SK-N-SH (cell line): ENCODE results near the gene CALML3. TPM values are rescaled to one million over a fixed set of nuclear protein-coding genes. Genes with fewer than 3 reads are reported as not detected.

Experiments used
- CTCF ChIA-PET: fragments of 300-600, 350-600 bp; formaldehyde crosslinking; extraction: SDS; loops from one replicate; lab custom pipeline; 2021; lab: Yijun Ruan, JAX
- POLR2A ChIA-PET: fragments of 350-600 bp; sonication (Branson Sonifier 250); formaldehyde crosslinking; extraction: SDS; loops from one replicate; lab custom pipeline; 2020; ENCODE audit warnings: antibody characterized with exemption, inconsistent platforms; lab: Yijun Ruan, JAX
- DNase-seq: peaks from one replicate; pipeline ENCODE4 v3.0.0; 2012
- H2AFZ ChIP-seq: fragments of 200-600 bp; sonication (generic); 2 replicates; pipeline ENCODE4 v1.8.1; 2016; ENCODE audit warnings: antibody characterized with exemption, mild to moderate bottlenecking, low read depth
- H3F3A ChIP-seq: fragments of 200-600 bp; sonication (generic); replicated peaks from 2 replicates; pipeline ENCODE3; 2016; ENCODE audit warnings: antibody characterized with exemption, mild to moderate bottlenecking; ENCODE audit not compliant: insufficient read depth
- H3K27ac ChIP-seq, 2 experiments: fragments of 200-500 bp in 1 of 2; fragments of 200-600 bp in 1 of 2; sonication (Bioruptor generic) in 1 of 2; sonication (generic), shearing (Covaris generic) in 1 of 2; 2 replicates each; pipeline versions ENCODE4 v1.5.1 to v1.6.1; 2014 to 2016; ENCODE audit warnings: low read depth in 2 of 2, inconsistent platforms in 1 of 2, low read length in 1 of 2, mild to moderate bottlenecking in 1 of 2, mixed read lengths in 1 of 2
- H3K27me3 ChIP-seq: fragments of 200-600 bp; sonication (generic), shearing (Covaris generic); 2 replicates; pipeline ENCODE4 v1.6.1; 2016; ENCODE audit warnings: mixed run types; ENCODE audit not compliant: insufficient read depth
- H3K36me3 ChIP-seq, 2 experiments: fragments of 200-500 bp in 1 of 2; fragments of 200-600 bp in 1 of 2; sonication (Bioruptor generic) in 1 of 2; sonication (generic) in 1 of 2; replicated peaks in 1 of 2; 2 replicates each; pipeline versions ENCODE3 to v1.5.1; 2014 to 2016; ENCODE audit warnings: low read length in 1 of 2, mild to moderate bottlenecking in 1 of 2; ENCODE audit not compliant: insufficient read depth in 2 of 2, control insufficient read depth in 1 of 2
- H3K4me1 ChIP-seq, 2 experiments: fragments of 200-500 bp in 1 of 2; fragments of 200-600 bp in 1 of 2; sonication (Bioruptor generic) in 1 of 2; sonication (generic), shearing (Covaris generic) in 1 of 2; 2 replicates each; pipeline versions ENCODE4 v1.5.1 to v1.6.1; 2014 to 2016; ENCODE audit warnings: low read depth in 1 of 2, low read length in 1 of 2, mixed run types in 1 of 2; ENCODE audit not compliant: insufficient read depth in 2 of 2, control insufficient read depth in 1 of 2
- H3K4me2 ChIP-seq: fragments of 200-600 bp; sonication (generic), shearing (Covaris generic); 2 replicates; pipeline ENCODE4 v1.6.1; 2017; ENCODE audit warnings: mixed run types
- H3K4me3 ChIP-seq, 2 experiments: fragments of 200-500 bp in 1 of 2; fragments of 200-600 bp in 1 of 2; sonication (Bioruptor generic) in 1 of 2; sonication (generic), shearing (Covaris generic) in 1 of 2; 2 replicates each; pipeline versions ENCODE4 v1.5.1 to v1.8.1; 2014 to 2016; ENCODE audit warnings: low read depth in 2 of 2, inconsistent platforms in 1 of 2, low read length in 1 of 2, mild to moderate bottlenecking in 1 of 2, mixed read lengths in 1 of 2, moderate library complexity in 1 of 2
- H3K79me2 ChIP-seq: fragments of 200-600 bp; sonication (generic); 2 replicates; pipeline ENCODE4 v1.8.1; 2017; ENCODE audit warnings: mild to moderate bottlenecking; ENCODE audit not compliant: insufficient read depth
- H3K9ac ChIP-seq: fragments of 200-600 bp; sonication (generic); 2 replicates; pipeline ENCODE4 v1.6.1; 2017; ENCODE audit warnings: mixed run types
- H3K9me2 ChIP-seq: fragments of 200-600 bp; sonication (generic); 2 replicates; pipeline ENCODE4 v1.6.1; 2017; ENCODE audit warnings: mixed run types
- H3K9me3 ChIP-seq: fragments of 200-600 bp; sonication (generic); 2 replicates; pipeline ENCODE4 v1.6.1; 2017; ENCODE audit warnings: mixed run types, mild to moderate bottlenecking, moderate library complexity
- H4K20me1 ChIP-seq: fragments of 200-600 bp; sonication (generic); 2 replicates; pipeline ENCODE4 v1.6.1; 2017; ENCODE audit warnings: mild to moderate bottlenecking, mixed run types; ENCODE audit not compliant: insufficient read depth
- CHD2 ChIP-seq: fragments of 150-350 bp; IDR thresholded peaks from 2 replicates; pipeline ENCODE4 v1.6.1; 2018; ENCODE audit warnings: low read length; ENCODE audit not compliant: partially characterized antibody
- GABPA ChIP-seq: IDR thresholded peaks from 2 replicates; pipeline ENCODE4 v1.4.0; 2012; ENCODE audit warnings: low read depth, mild to moderate bottlenecking
- TEAD4 ChIP-seq: IDR thresholded peaks from 2 replicates; pipeline ENCODE4 v1.4.0; 2012; ENCODE audit warnings: mild to moderate bottlenecking, borderline replicate concordance; ENCODE audit not compliant: insufficient read depth
- WGBS: methylation state at CpG from one replicate; pipeline ENCODE4 v1.1.6; 2017; ENCODE audit warnings: low lambda C conversion rate; 5-methylcytosine and 5-hydroxymethylcytosine counted together
- polyA plus RNA-seq, 3 experiments: library from polyadenylated mRNA; depleted of rRNA; stranded (reverse); fragments of >200 nt; gene quantifications; 2 replicates each; pipeline ENCODE4 v1.2.3, GENCODE V29; 2012
- TF ChIP-seq, protein P1 (sequence below): fragments of 150-350 bp; IDR thresholded peaks from 2 replicates; pipeline ENCODE4 v1.6.1; 2016; ENCODE audit warnings: mild to moderate bottlenecking, low read depth, low read length
- TF ChIP-seq, protein P2 (sequence below): IDR thresholded peaks from 2 replicates; pipeline ENCODE4 v1.4.0; 2012; ENCODE audit warnings: low read depth

CALML3 gene
- polyA plus RNA-seq, 1 of the 3 experiments (the other 2 are of a cell fraction): not detected

- Histone ChIP-seq H3K27ac (no peak overlapping the region), H3K9me2 (no peaks in the 10 kb centered on the region), H3K9me3 (0 out of 2 replicates have a peak, but pooled peaks cover 16% of the 10 kb centered on the region), H3K4me1 (peaks cover 7 to 14% of the 10 kb centered on the region in 2 experiments; a peak in 1 of 4 replicates), H3K9ac (no peak overlapping the region), H3F3A (no peaks in the 10 kb centered on the region), H3K79me2 (no peaks in the 10 kb centered on the region), H2AFZ (no peak overlapping the region), H4K20me1 (no peaks in the 10 kb centered on the region), H3K4me3 (no peak overlapping the region), H3K27me3 (no peaks in the 10 kb centered on the region), H3K36me3 (no peaks in the 10 kb centered on the region), H3K4me2 (no peak overlapping the region)
- TF ChIP-seq CHD2: no peak
- TF ChIP-seq, protein P1, sequence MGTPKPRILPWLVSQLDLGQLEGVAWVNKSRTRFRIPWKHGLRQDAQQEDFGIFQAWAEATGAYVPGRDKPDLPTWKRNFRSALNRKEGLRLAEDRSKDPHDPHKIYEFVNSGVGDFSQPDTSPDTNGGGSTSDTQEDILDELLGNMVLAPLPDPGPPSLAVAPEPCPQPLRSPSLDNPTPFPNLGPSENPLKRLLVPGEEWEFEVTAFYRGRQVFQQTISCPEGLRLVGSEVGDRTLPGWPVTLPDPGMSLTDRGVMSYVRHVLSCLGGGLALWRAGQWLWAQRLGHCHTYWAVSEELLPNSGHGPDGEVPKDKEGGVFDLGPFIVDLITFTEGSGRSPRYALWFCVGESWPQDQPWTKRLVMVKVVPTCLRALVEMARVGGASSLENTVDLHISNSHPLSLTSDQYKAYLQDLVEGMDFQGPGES: no peak
- ChIA-PET CTCF (interaction anchor here (2.3 kb wide), 1 partner anchor 78 kb away, joined by 7 read pairs; no protein-coding TSS in a partner anchor), POLR2A (no interaction called here)
- no CpG with 5 or more reads among the region's 1 CpG for WGBS
- DNase-seq: no peak
Observed at GRCh38 chr10:5545011-5545410, 20.2 kb downstream of the CALML3 start.

DNA sequence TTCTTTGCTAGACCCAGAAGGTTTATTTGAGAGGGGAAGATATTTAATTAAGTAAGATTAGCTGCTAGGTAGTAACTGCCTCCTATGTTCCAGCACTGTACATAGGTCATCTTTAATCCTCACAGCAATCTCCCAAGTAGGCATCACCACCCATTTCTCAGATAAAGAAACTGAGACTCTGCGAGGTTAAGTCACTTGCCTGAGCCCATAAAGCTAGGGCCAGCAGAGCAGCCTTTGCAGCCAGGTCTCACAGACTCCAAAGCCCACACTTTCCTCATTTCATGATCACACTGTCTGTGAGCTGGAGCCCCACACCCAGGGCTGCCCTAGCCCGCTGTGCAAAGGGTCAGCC is 20.6 kb downstream of the CALML3 start:
- Histone ChIP-seq H2AFZ (no peak overlapping the region), H4K20me1 (no peaks in the 10 kb centered on the region), H3K27me3 (no peaks in the 10 kb centered on the region), H3K4me1 (peaks cover 7 to 14% of the 10 kb centered on the region in 2 experiments; a peak in 1 of 4 replicates), H3K4me3 (no peak overlapping the region), H3K9me2 (no peaks in the 10 kb centered on the region), H3K36me3 (no peaks in the 10 kb centered on the region), H3K4me2 (no peak overlapping the region), H3K9ac (no peak overlapping the region), H3K27ac (no peak overlapping the region), H3F3A (no peaks in the 10 kb centered on the region), H3K9me3 (0 out of 2 replicates have a peak, but pooled peaks cover 16% of the 10 kb centered on the region), H3K79me2 (no peaks in the 10 kb centered on the region)
- CTCF ChIA-PET: interaction anchor here (2.3 kb wide), 1 partner anchor 78 kb away, joined by 7 read pairs; no protein-coding TSS in a partner anchor
- no peak for DNase-seq
- POLR2A ChIA-PET: no interaction called here
- TF ChIP-seq GABPA: no peak
- TF ChIP-seq, protein P1: no peak
- no peak for TF ChIP-seq CHD2
- TF ChIP-seq, protein P2, sequence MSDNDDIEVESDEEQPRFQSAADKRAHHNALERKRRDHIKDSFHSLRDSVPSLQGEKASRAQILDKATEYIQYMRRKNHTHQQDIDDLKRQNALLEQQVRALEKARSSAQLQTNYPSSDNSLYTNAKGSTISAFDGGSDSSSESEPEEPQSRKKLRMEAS: no peak
- TF ChIP-seq TEAD4: no peak
- 73% methylated on average over 1 of the region's 2 CpGs for WGBS
